NCI-H1694 (cell line): ENCODE results near the gene USP25.
A peak's percentile ranks its signal among the peaks of the same experiment; 100 is the strongest.

ENCODE experiments used
- DNase-seq: peaks from one replicate; lab custom pipeline; 2025; lab: John Stamatoyannopoulos, UW

Gene USP25

GRCh38 chr21:15857740-15858139, 128.0 kb downstream of the USP25 start:
- no peak for DNase-seq

GRCh38 chr21:15860541-15860940, 130.8 kb downstream of the USP25 start:
- DNase-seq = no peak

GRCh38 chr21:15868940-15869339, 139.2 kb downstream of the USP25 start:
- DNase-seq = no peak

- no peak for DNase-seq
Observed at GRCh38 chr21:15870819-15871218, 141.0 kb downstream of the USP25 start.

- no peak for DNase-seq
Observed at GRCh38 chr21:15872236-15872635, 142.5 kb downstream of the USP25 start.

GRCh38 chr21:15874615-15875014, 144.8 kb downstream of the USP25 start:
- no peak for DNase-seq

GRCh38 chr21:15875286-15875685, 145.5 kb downstream of the USP25 start:
- DNase-seq = no peak

GRCh38 chr21:15893902-15894301, 164.1 kb downstream of the USP25 start:
- no peak for DNase-seq

GRCh38 chr21:15894596-15894995, 164.8 kb downstream of the USP25 start:
- DNase-seq = peak; percentile 19

- DNase-seq = no peak
Observed at GRCh38 chr21:15895142-15896106, 165.6 kb downstream of the USP25 start.

GRCh38 chr21:15896501-15896900, 166.7 kb downstream of the USP25 start:
- no peak for DNase-seq

GRCh38 chr21:15904389-15904788, 174.6 kb downstream of the USP25 start:
- no peak for DNase-seq

GRCh38 chr21:15908187-15908586, 178.4 kb downstream of the USP25 start:
- no peak for DNase-seq

- no peak for DNase-seq
Observed at GRCh38 chr21:15928196-15928595, 198.4 kb downstream of the USP25 start.

GRCh38 chr21:15928686-15929425, 199.1 kb downstream of the USP25 start:
- DNase-seq = no peak

GRCh38 chr21:15929536-15929935, 199.8 kb downstream of the USP25 start:
- DNase-seq = no peak
